Measurements from ENCODE around the gene SPDYE8.
A peak's percentile ranks its signal among the peaks of the same experiment; 100 is the strongest.
"Not testable (repeated sequence)": the region's sequence is repeated elsewhere in the genome, so short reads cannot be mapped to it uniquely, and the experiment has no call there.

Gene SPDYE8

GRCh38 chr7:73029666-73030065 is at the start of gene SPDYE8:
Gene SPDYE8 (minus strand): TSS chr7:73029766. CDS start chr7:73027966, 1,800 bp downstream.
- DNase-seq (ENCODE audit: low spot score); CTCF ChIA-PET; H3K27ac ChIP-seq; POLR2A ChIA-PET (ENCODE audit: low non-redundant PET): not testable (repeated sequence)

GRCh38 chr7:73057811-73058210 is 28.2 kb upstream of the SPDYE8 start, which contains the start of gene SPDYE11:
Gene SPDYE11 (minus strand): TSS chr7:73057911. CDS start chr7:73056111, 1,800 bp downstream.
- POLR2A ChIA-PET (ENCODE audit: low non-redundant PET); DNase-seq (ENCODE audit: low spot score); CTCF ChIA-PET; H3K27ac ChIP-seq: not testable (repeated sequence)

GRCh38 chr7:73006491-73006890 is 23.1 kb downstream of the SPDYE8 start:
- CTCF ChIA-PET; DNase-seq (ENCODE audit: low spot score); POLR2A ChIA-PET (ENCODE audit: low non-redundant PET): not testable (repeated sequence)
- peak overlapping the region; percentile 96 for H3K27ac ChIP-seq

- CTCF ChIA-PET; POLR2A ChIA-PET (ENCODE audit: low non-redundant PET); DNase-seq (ENCODE audit: low spot score): not testable (repeated sequence)
- H3K27ac ChIP-seq: peak overlapping the region; percentile 96
Measured at GRCh38 chr7:73005693-73006447, 23.7 kb downstream of the SPDYE8 start.

- H3K27ac ChIP-seq: peak overlapping the region; percentile 96
- CTCF ChIA-PET; DNase-seq (ENCODE audit: low spot score); POLR2A ChIA-PET (ENCODE audit: low non-redundant PET): not testable (repeated sequence)
Measured at GRCh38 chr7:73005356-73005692, 24.2 kb downstream of the SPDYE8 start.

GRCh38 chr7:72997887-72998468 is 31.6 kb downstream of the SPDYE8 start:
- POLR2A ChIA-PET (ENCODE audit: low non-redundant PET); H3K27ac ChIP-seq; CTCF ChIA-PET; DNase-seq (ENCODE audit: low spot score): not testable (repeated sequence)

- POLR2A ChIA-PET (ENCODE audit: low non-redundant PET); CTCF ChIA-PET; H3K27ac ChIP-seq; DNase-seq (ENCODE audit: low spot score): not testable (repeated sequence)
Measured at GRCh38 chr7:72997447-72997846, 32.1 kb downstream of the SPDYE8 start.

- DNase-seq (ENCODE audit: low spot score); CTCF ChIA-PET; POLR2A ChIA-PET (ENCODE audit: low non-redundant PET): not testable (repeated sequence)
Measured at GRCh38 chr7:72995484-72995883, 34.1 kb downstream of the SPDYE8 start.

GRCh38 chr7:72990146-72990913 is 39.2 kb downstream of the SPDYE8 start:
- H3K27ac ChIP-seq; POLR2A ChIA-PET (ENCODE audit: low non-redundant PET); DNase-seq (ENCODE audit: low spot score); CTCF ChIA-PET: not testable (repeated sequence)

More at GRCh38 chr7:72995484-72995883, 34.1 kb downstream of the SPDYE8 start:
- not testable (repeated sequence) for H3K27ac ChIP-seq

GRCh38 chr7:72982084-72982483 is 47.5 kb downstream of the SPDYE8 start:
- H3K27ac ChIP-seq; POLR2A ChIA-PET (ENCODE audit: low non-redundant PET); CTCF ChIA-PET; DNase-seq (ENCODE audit: low spot score): not testable (repeated sequence)

GRCh38 chr7:72980382-72980781 is 49.2 kb downstream of the SPDYE8 start:
- DNase-seq (ENCODE audit: low spot score); POLR2A ChIA-PET (ENCODE audit: low non-redundant PET); CTCF ChIA-PET; H3K27ac ChIP-seq: not testable (repeated sequence)

GRCh38 chr7:72976434-72976833 is 53.1 kb downstream of the SPDYE8 start:
- DNase-seq (ENCODE audit: low spot score); CTCF ChIA-PET; H3K27ac ChIP-seq; POLR2A ChIA-PET (ENCODE audit: low non-redundant PET): not testable (repeated sequence)

- CTCF ChIA-PET: interaction anchor here (0.6 kb wide), 1 partner anchor 339 kb away, joined by 3 read pairs; no protein-coding TSS in a partner anchor
- DNase-seq (ENCODE audit: low spot score); H3K27ac ChIP-seq; POLR2A ChIA-PET (ENCODE audit: low non-redundant PET): not testable (repeated sequence)
Measured at GRCh38 chr7:72975656-72976286, 53.8 kb downstream of the SPDYE8 start.

GRCh38 chr7:72974781-72975180 is 54.8 kb downstream of the SPDYE8 start:
- H3K27ac ChIP-seq; DNase-seq (ENCODE audit: low spot score); CTCF ChIA-PET; POLR2A ChIA-PET (ENCODE audit: low non-redundant PET): not testable (repeated sequence)

GRCh38 chr7:72971505-72971904 is 58.1 kb downstream of the SPDYE8 start:
- POLR2A ChIA-PET (ENCODE audit: low non-redundant PET); DNase-seq (ENCODE audit: low spot score); H3K27ac ChIP-seq; CTCF ChIA-PET: not testable (repeated sequence)

All from RWPE1 (cell line).